Coronary artery (tissue), 2 donors: ENCODE results near the gene XRCC2.
A peak's percentile ranks its signal among the peaks of the same experiment; 100 is the strongest.
"Not testable (repeated sequence)": the region's sequence is repeated elsewhere in the genome, so short reads cannot be mapped to it uniquely, and the experiment has no call there.

Experiments used
- DNase-seq: peaks from one replicate; pipeline ENCODE4 v3.0.0-alpha.2; 2017; ENCODE audit warnings: low spot score
- H3K27ac ChIP-seq, 2 donors: fragments of 200-600 bp; sonication (generic); one replicate each; pipeline ENCODE4 v1.5.1; 2016 to 2019
- H3K4me3 ChIP-seq: fragments of 200-600 bp; sonication (generic); 2 replicates; pipeline ENCODE4 v1.5.1; 2016; ENCODE audit warnings: mild to moderate bottlenecking, moderate library complexity
- CTCF ChIP-seq: fragments of 200-600 bp; sonication (generic); IDR thresholded peaks from one replicate; pipeline ENCODE4 v1.5.1; 2019; ENCODE audit warnings: antibody characterized with exemption

XRCC2 gene

DNA sequence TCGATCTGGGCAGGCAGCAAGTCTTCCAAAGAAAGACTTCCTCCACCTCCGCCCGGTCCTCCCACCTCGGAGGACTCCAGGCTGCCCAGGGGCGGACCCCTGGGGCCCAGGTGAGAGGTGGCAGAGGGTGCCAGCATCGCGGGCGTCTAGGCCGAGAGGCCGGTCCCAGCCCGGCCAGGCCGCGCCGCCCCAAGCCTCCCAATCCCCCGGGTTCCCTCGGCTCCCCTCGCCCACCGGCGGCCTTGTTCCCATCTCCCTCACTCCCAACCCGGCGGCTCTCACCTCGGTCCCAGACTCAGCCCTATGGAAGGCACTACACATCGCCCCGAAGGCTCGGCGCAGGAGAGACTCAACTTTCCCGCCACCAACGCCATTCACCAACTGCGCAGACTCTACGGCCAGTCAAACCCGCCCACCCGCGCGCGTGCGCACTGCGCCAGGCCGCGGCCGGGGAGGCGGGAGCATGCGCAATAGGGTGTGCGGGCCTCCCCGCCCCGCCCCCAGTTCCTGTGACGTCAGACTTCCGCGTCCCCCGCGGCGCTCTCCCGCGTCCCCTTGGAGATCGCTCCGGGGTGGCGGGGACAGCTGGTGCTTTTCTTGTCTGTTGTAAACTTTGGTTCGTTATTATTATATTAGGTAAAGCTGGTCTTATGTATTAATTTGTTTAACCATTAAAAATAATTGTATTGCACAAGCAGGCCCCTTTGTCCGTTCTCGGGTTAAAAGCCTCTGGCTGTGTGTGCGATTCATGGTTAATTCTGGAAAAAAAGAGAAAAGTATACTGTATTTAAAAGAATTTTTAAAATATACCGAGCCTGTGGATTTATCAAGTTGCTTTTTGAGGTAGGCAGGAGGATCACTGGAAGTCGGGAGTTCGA, at the start of gene XRCC2:
TSS of gene XRCC2 (minus strand) at position 383 of the 878 bp plus-strand sequence. CDS start at position 321, 62 bp downstream.
- Histone ChIP-seq H3K4me3 (peak within 1 kb of the TSS; percentile 77), H3K27ac (peak within 1 kb of the TSS; percentile 47 to 58)
- DNase-seq = peak; percentile 93
- TF ChIP-seq CTCF = no peak

DNA sequence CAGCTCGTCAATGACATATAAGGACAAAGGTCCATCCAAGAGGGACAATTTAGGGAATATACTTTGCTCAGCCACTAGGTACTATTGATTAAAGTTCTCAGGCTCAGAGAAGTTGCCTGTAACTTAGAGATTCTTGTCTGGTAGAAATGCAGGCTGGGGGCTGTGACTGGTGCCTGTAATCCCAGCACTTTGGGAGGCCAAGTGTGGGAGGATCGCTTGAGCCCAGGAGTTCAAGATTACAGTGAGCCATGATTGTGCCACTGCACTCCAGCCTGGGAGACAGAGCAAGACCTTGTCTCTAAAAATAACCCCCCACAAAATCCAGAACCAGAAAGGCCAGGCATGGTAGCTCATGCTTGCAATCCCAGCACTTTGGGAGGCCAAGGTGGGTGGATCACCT, 47.4 kb upstream of the XRCC2 start:
- Histone ChIP-seq H3K4me3 (no peak overlapping the region), H3K27ac (no peak overlapping the region)
- no peak for TF ChIP-seq CTCF
- no peak for DNase-seq

- not testable (repeated sequence) for H3K27ac ChIP-seq, DNase-seq, H3K4me3 ChIP-seq
Observed at GRCh38 chr7:152712412-152713042, 36.6 kb upstream of the XRCC2 start.

- Histone ChIP-seq H3K4me3 (no peak overlapping the region), H3K27ac (no peak overlapping the region)
- no peak for DNase-seq
- no peak for TF ChIP-seq CTCF
Observed at GRCh38 chr7:152711444-152711944, 35.6 kb upstream of the XRCC2 start.

DNA sequence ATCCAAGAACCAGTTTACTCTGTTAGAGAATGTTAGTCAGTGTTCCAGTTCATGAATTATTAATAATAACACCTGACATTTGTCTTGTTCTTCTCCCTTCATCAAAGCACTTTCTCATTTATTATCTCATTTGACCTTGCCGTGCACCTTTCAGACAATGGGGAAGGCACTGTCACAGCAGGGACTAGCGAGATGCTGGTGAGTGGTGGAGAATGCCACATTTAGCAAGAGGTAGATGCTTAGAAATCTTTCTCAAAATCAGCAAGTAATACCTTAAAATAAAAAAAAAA, 34.2 kb upstream of the XRCC2 start:
- H3K4me3 ChIP-seq = no peak overlapping the region
- no peak for DNase-seq
- no peak overlapping the region for H3K27ac ChIP-seq
- no peak for TF ChIP-seq CTCF

DNA sequence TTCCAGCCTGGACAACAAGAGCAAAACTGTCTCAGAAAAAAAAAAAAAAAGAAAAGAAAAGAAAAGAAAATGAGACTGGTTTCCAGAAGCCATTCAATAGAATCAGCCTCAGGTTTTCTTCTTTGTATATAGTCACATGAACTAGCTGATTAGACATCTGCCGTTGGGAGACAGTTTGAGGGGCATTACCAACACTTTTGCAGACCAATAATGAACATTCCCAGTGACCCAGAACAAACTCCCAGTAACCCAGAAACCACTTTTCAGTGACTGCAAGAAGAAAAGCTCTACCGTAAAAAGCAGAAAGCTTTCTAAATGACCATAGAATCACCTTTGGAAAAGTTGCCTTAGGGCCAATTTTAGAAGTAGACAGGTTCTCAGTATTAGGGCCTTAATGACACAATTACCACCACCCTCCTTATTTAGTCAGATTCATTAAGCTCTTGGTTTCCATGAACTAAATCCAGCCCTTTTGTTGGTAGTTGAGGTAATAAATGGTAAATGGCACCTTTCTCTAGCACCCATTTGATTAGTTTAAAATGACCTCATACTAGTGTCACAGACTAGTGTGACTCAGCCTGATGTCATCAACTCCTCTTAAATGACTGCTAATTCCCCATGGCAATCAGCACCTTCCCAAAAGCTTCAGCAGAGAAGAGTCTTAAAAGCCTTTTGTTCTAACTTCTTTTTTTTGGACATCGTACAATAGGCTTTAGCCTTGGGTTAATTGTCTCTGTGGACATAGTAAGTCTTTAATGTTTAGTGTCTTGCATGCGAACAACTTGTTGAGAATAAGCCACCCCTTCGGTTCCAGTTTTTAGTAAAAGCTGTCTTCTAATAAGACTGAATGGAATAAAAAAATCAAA, 33.6 kb upstream of the XRCC2 start:
- no peak for DNase-seq
- no peak for TF ChIP-seq CTCF
- H3K27ac ChIP-seq = no peak overlapping the region

GRCh38 chr7:152704796-152705384, 28.9 kb upstream of the XRCC2 start:
- TF ChIP-seq CTCF = no peak
- no peak for DNase-seq

More for the DNA sequence above, 33.6 kb upstream of the XRCC2 start:
- no peak overlapping the region for H3K4me3 ChIP-seq

More at GRCh38 chr7:152704796-152705384, 28.9 kb upstream of the XRCC2 start:
- Histone ChIP-seq H3K4me3 (no peak overlapping the region), H3K27ac (no peak overlapping the region)
